AG09309 (cell line): ENCODE data around the gene SMAD2.
"Not testable (repeated sequence)": the region's sequence is repeated elsewhere in the genome, so short reads cannot be mapped to it uniquely, and the experiment has no call there.

ENCODE experiments used
- DNase-seq: peaks from one replicate; pipeline ENCODE4 v3.0.0-alpha.2; 2010; ENCODE audit warnings: low read depth
- H3K4me3 ChIP-seq: 2 replicates; pipeline ENCODE4 v1.5.1; 2011; ENCODE audit warnings: mild to moderate bottlenecking, low read depth, low read length, moderate library complexity; ENCODE audit not compliant: control insufficient read depth
- CTCF ChIP-seq: IDR thresholded peaks from 2 replicates; pipeline ENCODE4 v1.5.1; 2011; ENCODE audit warnings: mild to moderate bottlenecking, low read depth, low read length, inconsistent platforms; ENCODE audit not compliant: insufficient read depth, control insufficient read depth; ENCODE audit errors: missing control alignments

The SMAD2 gene

GRCh38 chr18:47771922-47772321 is 158.5 kb downstream of the SMAD2 start:
- no peak overlapping the region for H3K4me3 ChIP-seq
- no peak for DNase-seq
- TF ChIP-seq CTCF, result no peak

- DNase-seq, result no peak
- TF ChIP-seq CTCF, result no peak
Observed at GRCh38 chr18:47767699-47768098, 162.8 kb downstream of the SMAD2 start.

GRCh38 chr18:47767198-47767597 is 163.3 kb downstream of the SMAD2 start:
- not testable (repeated sequence) for H3K4me3 ChIP-seq

More at GRCh38 chr18:47767699-47768098, 162.8 kb downstream of the SMAD2 start:
- no peak overlapping the region for H3K4me3 ChIP-seq

More at GRCh38 chr18:47767198-47767597, 163.3 kb downstream of the SMAD2 start:
- not testable (repeated sequence) for DNase-seq
